NCI-H510A treated with DMSO at 0.1 percent for 48 hours (cell line): ENCODE results near the gene CTSD.

Experiments
- DNase-seq: peaks from one replicate; lab custom pipeline; 2025; lab: John Stamatoyannopoulos, UW

CTSD gene

GRCh38 chr11:1744891-1745700 lies 18.6 kb downstream of the CTSD start:
- DNase-seq, result no peak

GRCh38 chr11:1744137-1744886 lies 19.4 kb downstream of the CTSD start:
- no peak for DNase-seq

GRCh38 chr11:1743585-1744136 lies 20.1 kb downstream of the CTSD start:
- DNase-seq, result no peak

- DNase-seq, result no peak
These were observed 20.7 kb downstream of the CTSD start for GRCh38 chr11:1742869-1743584.

GRCh38 chr11:1742371-1742770 lies 21.4 kb downstream of the CTSD start:
- DNase-seq, result no peak

GRCh38 chr11:1741741-1742140 lies 22.0 kb downstream of the CTSD start:
- no peak for DNase-seq

- no peak for DNase-seq
These were observed 22.8 kb downstream of the CTSD start for GRCh38 chr11:1740786-1741530.

GRCh38 chr11:1739576-1739975 lies 24.2 kb downstream of the CTSD start:
- DNase-seq, result no peak

- DNase-seq, result no peak
These were observed 25.3 kb downstream of the CTSD start for GRCh38 chr11:1738380-1738779.

- DNase-seq, result no peak
These were observed 26.5 kb downstream of the CTSD start for GRCh38 chr11:1737080-1737757.

GRCh38 chr11:1736447-1736992 lies 27.2 kb downstream of the CTSD start:
- DNase-seq, result no peak

- DNase-seq, result no peak
These were observed 28.5 kb downstream of the CTSD start for GRCh38 chr11:1735271-1735670.

GRCh38 chr11:1734641-1735081 lies 29.1 kb downstream of the CTSD start:
- DNase-seq, result no peak

- DNase-seq, result no peak
These were observed 29.7 kb downstream of the CTSD start for GRCh38 chr11:1733716-1734640.

GRCh38 chr11:1733009-1733715 lies 30.6 kb downstream of the CTSD start:
- DNase-seq, result no peak

- DNase-seq, result no peak
These were observed 31.2 kb downstream of the CTSD start for GRCh38 chr11:1732418-1733008.

- DNase-seq, result no peak
These were observed 32.2 kb downstream of the CTSD start for GRCh38 chr11:1731451-1732059.

GRCh38 chr11:1730059-1730629 lies 33.6 kb downstream of the CTSD start:
- no peak for DNase-seq
